Endodermal cell (in vitro differentiated cells): ENCODE results near the gene KRT38. TPM values are rescaled to one million over a fixed set of nuclear protein-coding genes. Genes with fewer than 3 reads are reported as not detected.
"Not testable (repeated sequence)": the region's sequence is repeated elsewhere in the genome, so short reads cannot be mapped to it uniquely, and the experiment has no call there.

ENCODE experiments used
- DNase-seq: peaks from one replicate; pipeline ENCODE4 v3.0.0-alpha.2; 2017
- H3K27ac ChIP-seq: 2 replicates; pipeline ENCODE4 v1.5.1; 2013; ENCODE audit warnings: mild to moderate bottlenecking, low read depth, low read length, moderate library complexity
- H3K27me3 ChIP-seq: 2 replicates; pipeline ENCODE4 v1.6.1; 2013; ENCODE audit warnings: mild to moderate bottlenecking, low read length, moderate library complexity; ENCODE audit not compliant: insufficient read depth, control insufficient read depth, poor library complexity, severe bottlenecking
- H3K36me3 ChIP-seq: 2 replicates; pipeline ENCODE4 v1.7.0; 2013; ENCODE audit warnings: mild to moderate bottlenecking, low read length, moderate library complexity; ENCODE audit not compliant: control insufficient read depth, insufficient read depth
- H3K4me1 ChIP-seq: one replicate; pipeline ENCODE4 v1.7.0; 2013; ENCODE audit warnings: low read length; ENCODE audit not compliant: control insufficient read depth, insufficient read depth
- H3K4me3 ChIP-seq: 2 replicates; pipeline ENCODE4 v1.5.1; 2013; ENCODE audit warnings: mild to moderate bottlenecking, low read length, moderate library complexity
- H3K9ac ChIP-seq: 2 replicates; pipeline ENCODE4 v1.6.1; 2013; ENCODE audit warnings: mild to moderate bottlenecking, low read length, moderate library complexity; ENCODE audit not compliant: poor library complexity, severe bottlenecking; ENCODE audit errors: extremely low read depth
- H3K9me3 ChIP-seq: 2 replicates; pipeline ENCODE4 v1.6.1; 2013; ENCODE audit warnings: mild to moderate bottlenecking, low read length, moderate library complexity; ENCODE audit not compliant: control insufficient read depth
- H3K27ac Mint-ChIP-seq: 2 replicates; pipeline ENCODE4 v1.8.0; 2020; ENCODE audit warnings: mixed read lengths
- H3K27me3 Mint-ChIP-seq: 2 replicates; pipeline ENCODE4 v1.8.0; 2021; ENCODE audit warnings: mild to moderate bottlenecking, mixed read lengths; ENCODE audit not compliant: insufficient read depth
- H3K36me3 Mint-ChIP-seq: 2 replicates; pipeline ENCODE4 v1.8.0; 2020; ENCODE audit warnings: low read depth, mixed read lengths
- H3K4me1 Mint-ChIP-seq: 2 replicates; pipeline ENCODE4 v1.8.0; 2020; ENCODE audit warnings: mixed read lengths
- H3K4me3 Mint-ChIP-seq: 2 replicates; pipeline ENCODE4 v1.8.0; 2020; ENCODE audit warnings: mild to moderate bottlenecking, moderate library complexity, mixed read lengths
- H3K9me3 Mint-ChIP-seq: 2 replicates; pipeline ENCODE4 v1.8.0; 2020; ENCODE audit warnings: mild to moderate bottlenecking, mixed read lengths
- CTCF ChIP-seq: fragments of 200-600 bp; sonication (generic); conservative IDR thresholded peaks from 2 replicates; pipeline ENCODE4 v1.5.0; 2021; ENCODE audit warnings: antibody characterized with exemption, mild to moderate bottlenecking
- WGBS, 2 experiments: methylation state at CpG; one replicate each; pipeline versions ENCODE4 v1.1.5 to v1.1.7; 2013; ENCODE audit warnings: missing lambda C conversion rate in 2 of 2, mixed read lengths in 1 of 2; ENCODE audit not compliant: insufficient coverage in 1 of 2, insufficient read length in 1 of 2; 5-methylcytosine and 5-hydroxymethylcytosine counted together
- total RNA-seq, 2 donors: library from RNA; stranded (reverse); fragmentation: NEBNext Ultra II Directional in 1 of 2; extraction: Animal tissue kit (Norgen Biotek cat#: 25700) in 1 of 2; gene quantifications; 2 replicates in 1 of 2; 3 replicates in 1 of 2; pipeline ENCODE4 v1.2.1, GENCODE V29; 2021

The KRT38 gene
- total RNA-seq, 2 donors from 2014 or later: not detected

GRCh38 chr17:41434415-41434814 lies 6.4 kb downstream of the KRT38 start:
- Histone ChIP-seq H3K9me3 (no peaks in the 10 kb centered on the region), H3K27me3 (no peaks in the 10 kb centered on the region), H3K9ac (no peak overlapping the region), H3K36me3 (no peaks in the 10 kb centered on the region), H3K4me1 (no peaks in the 10 kb centered on the region), H3K27ac (no peak overlapping the region), H3K4me3 (no peak overlapping the region)
- 92% methylated on average over 5 of the region's 5 CpGs; no CpG with 5 or more reads in 1 of the 2 experiments for WGBS, 2 experiments
- no peaks in the 10 kb centered on the region for H3K9me3 Mint-ChIP-seq
- peaks cover 2% of the 10 kb centered on the region for H3K27me3 Mint-ChIP-seq
- no peak for TF ChIP-seq CTCF
- no peaks in the 10 kb centered on the region for H3K36me3 Mint-ChIP-seq
- no peak for DNase-seq
- no peak overlapping the region for H3K4me3 Mint-ChIP-seq
- no peak overlapping the region for H3K27ac Mint-ChIP-seq
- H3K4me1 Mint-ChIP-seq: no peaks in the 10 kb centered on the region

- Histone ChIP-seq H3K4me3 (no peak overlapping the region), H3K27me3 (no peaks in the 10 kb centered on the region), H3K27ac (no peak overlapping the region), H3K9me3 (no peaks in the 10 kb centered on the region), H3K9ac (no peak overlapping the region), H3K4me1 (no peaks in the 10 kb centered on the region), H3K36me3 (no peaks in the 10 kb centered on the region)
- no peak for TF ChIP-seq CTCF
- H3K27me3 Mint-ChIP-seq: no peaks in the 10 kb centered on the region
- no peak overlapping the region for H3K4me3 Mint-ChIP-seq
- H3K9me3 Mint-ChIP-seq: no peaks in the 10 kb centered on the region
- DNase-seq: no peak
- no peaks in the 10 kb centered on the region for H3K4me1 Mint-ChIP-seq
- no peaks in the 10 kb centered on the region for H3K36me3 Mint-ChIP-seq
- no peak overlapping the region for H3K27ac Mint-ChIP-seq
- WGBS, 2 experiments: 76 to 86% methylated on average over 4 of the region's 4 CpGs
These were observed 6.8 kb downstream of the KRT38 start for GRCh38 chr17:41434005-41434404.

GRCh38 chr17:41433586-41433985 lies 7.2 kb downstream of the KRT38 start:
- H3K36me3 ChIP-seq: no peaks in the 10 kb centered on the region
- Mint-ChIP-seq H3K4me3 (no peak overlapping the region), H3K27ac (no peak overlapping the region), H3K9me3 (no peaks in the 10 kb centered on the region), H3K4me1 (no peaks in the 10 kb centered on the region), H3K36me3 (no peaks in the 10 kb centered on the region), H3K27me3 (no peaks in the 10 kb centered on the region)
- no peaks in the 10 kb centered on the region for H3K4me1 ChIP-seq
- H3K9me3 ChIP-seq: no peaks in the 10 kb centered on the region
- no peak overlapping the region for H3K27ac ChIP-seq
- no peak overlapping the region for H3K4me3 ChIP-seq
- DNase-seq: no peak
- no peak overlapping the region for H3K9ac ChIP-seq
- 73 to 86% methylated on average over 2 to 4 of the region's 4 CpGs for WGBS, 2 experiments
- no peaks in the 10 kb centered on the region for H3K27me3 ChIP-seq
- no peak for TF ChIP-seq CTCF

GRCh38 chr17:41430376-41430775 lies 10.4 kb downstream of the KRT38 start:
- not testable (repeated sequence) for H3K36me3 Mint-ChIP-seq, H3K9me3 ChIP-seq, H3K27me3 Mint-ChIP-seq, H3K4me1 ChIP-seq, H3K9ac ChIP-seq, H3K27ac ChIP-seq, DNase-seq, H3K4me1 Mint-ChIP-seq, H3K27ac Mint-ChIP-seq, H3K4me3 ChIP-seq, H3K27me3 ChIP-seq, H3K36me3 ChIP-seq, H3K9me3 Mint-ChIP-seq, H3K4me3 Mint-ChIP-seq
- WGBS, 2 experiments: 83 to 86% methylated on average over 9 of the region's 9 CpGs
